ENCODE results near the gene OSBPL10.

The OSBPL10 gene

DNA sequence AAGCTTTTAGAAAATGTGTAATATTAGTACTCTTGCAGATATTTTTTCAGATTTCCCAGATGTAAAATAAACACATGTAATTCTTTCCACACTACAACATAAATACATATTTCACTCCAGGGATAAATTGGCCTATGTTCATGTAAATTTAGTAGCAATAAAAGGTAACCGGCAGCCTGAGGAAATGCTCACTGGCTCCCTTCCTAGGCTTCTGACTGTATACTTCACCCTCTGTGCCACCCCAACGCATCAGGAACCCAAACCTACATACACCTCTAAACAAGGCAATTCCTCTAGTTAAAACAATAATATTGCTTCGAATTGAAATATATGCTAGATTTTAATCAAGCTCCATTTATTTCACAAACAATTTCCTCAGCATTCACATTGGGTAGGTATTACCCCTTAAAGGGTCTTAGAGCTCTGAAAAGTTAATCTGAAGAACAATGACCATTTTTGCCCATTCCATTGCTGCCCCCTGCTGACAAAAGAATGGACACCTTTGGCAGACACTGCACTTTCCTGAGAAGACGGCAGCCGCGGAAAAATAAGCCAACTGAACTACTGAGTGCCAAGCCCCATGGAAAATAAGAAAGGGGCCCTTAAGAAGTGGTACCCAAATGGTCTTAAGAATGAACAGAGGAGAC lies 212.5 kb downstream of the OSBPL10 start:
- DNase-seq (ENCODE audit: extremely low read depth, low read depth) = no peak
- no peak overlapping the region for H3K4me3 ChIP-seq (replicated peaks; ENCODE audit: low read depth, low read length)
- TF ChIP-seq, protein P1, sequence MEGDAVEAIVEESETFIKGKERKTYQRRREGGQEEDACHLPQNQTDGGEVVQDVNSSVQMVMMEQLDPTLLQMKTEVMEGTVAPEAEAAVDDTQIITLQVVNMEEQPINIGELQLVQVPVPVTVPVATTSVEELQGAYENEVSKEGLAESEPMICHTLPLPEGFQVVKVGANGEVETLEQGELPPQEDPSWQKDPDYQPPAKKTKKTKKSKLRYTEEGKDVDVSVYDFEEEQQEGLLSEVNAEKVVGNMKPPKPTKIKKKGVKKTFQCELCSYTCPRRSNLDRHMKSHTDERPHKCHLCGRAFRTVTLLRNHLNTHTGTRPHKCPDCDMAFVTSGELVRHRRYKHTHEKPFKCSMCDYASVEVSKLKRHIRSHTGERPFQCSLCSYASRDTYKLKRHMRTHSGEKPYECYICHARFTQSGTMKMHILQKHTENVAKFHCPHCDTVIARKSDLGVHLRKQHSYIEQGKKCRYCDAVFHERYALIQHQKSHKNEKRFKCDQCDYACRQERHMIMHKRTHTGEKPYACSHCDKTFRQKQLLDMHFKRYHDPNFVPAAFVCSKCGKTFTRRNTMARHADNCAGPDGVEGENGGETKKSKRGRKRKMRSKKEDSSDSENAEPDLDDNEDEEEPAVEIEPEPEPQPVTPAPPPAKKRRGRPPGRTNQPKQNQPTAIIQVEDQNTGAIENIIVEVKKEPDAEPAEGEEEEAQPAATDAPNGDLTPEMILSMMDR (IDR thresholded peaks at IDR 0.05; ENCODE audit: low read depth, low read length, missing control alignments) = peak; percentile 40

DNA sequence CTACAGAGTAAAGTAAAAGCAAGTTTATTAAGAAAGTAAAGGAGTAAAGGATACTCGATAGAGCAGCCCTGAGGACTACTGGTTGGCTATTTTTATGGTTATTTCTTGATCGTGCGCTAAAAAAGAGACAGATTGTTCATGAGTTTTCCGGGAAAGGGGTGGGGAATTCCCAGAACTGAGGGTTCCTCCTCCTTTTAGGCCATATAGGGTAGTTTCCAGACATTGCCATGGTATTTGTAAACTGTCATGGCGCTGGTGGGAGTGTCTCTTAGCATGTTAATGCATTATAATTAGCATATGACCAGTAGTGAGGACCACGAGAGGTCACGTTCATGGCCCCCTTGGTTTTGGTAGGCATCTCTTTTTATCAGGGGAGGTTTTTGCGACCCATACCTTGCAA lies 213.1 kb downstream of the OSBPL10 start:
- DNase-seq (ENCODE audit: extremely low read depth, low read depth) = no peak
- H3K4me3 ChIP-seq (replicated peaks; ENCODE audit: low read depth, low read length) = no peak overlapping the region
- TF ChIP-seq, protein P1 (IDR thresholded peaks at IDR 0.05; ENCODE audit: low read depth, low read length, missing control alignments) = no peak

DNA sequence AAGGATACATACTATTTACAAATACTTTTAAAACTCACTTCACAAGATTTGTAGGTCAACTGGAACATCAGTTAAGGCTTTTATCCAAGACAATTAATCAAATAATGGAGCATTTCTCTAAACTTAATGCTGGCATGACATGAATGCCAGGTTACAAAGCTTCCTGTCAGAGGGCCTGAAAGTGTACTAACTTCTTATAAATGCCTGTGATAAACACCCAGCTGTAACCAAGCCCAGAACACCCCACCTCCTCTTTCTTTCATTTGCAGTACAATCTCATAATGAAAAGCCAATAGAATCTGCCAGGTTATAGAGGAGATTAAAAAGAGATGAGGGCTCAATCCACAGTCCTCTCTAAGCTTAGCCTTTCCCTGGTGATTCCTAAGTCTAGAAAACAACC lies 214.4 kb downstream of the OSBPL10 start:
- no peak for DNase-seq (ENCODE audit: extremely low read depth, low read depth)
- TF ChIP-seq, protein P1 (IDR thresholded peaks at IDR 0.05; ENCODE audit: low read depth, low read length, missing control alignments) = no peak
- no peak overlapping the region for H3K4me3 ChIP-seq (replicated peaks; ENCODE audit: low read depth, low read length)

DNA sequence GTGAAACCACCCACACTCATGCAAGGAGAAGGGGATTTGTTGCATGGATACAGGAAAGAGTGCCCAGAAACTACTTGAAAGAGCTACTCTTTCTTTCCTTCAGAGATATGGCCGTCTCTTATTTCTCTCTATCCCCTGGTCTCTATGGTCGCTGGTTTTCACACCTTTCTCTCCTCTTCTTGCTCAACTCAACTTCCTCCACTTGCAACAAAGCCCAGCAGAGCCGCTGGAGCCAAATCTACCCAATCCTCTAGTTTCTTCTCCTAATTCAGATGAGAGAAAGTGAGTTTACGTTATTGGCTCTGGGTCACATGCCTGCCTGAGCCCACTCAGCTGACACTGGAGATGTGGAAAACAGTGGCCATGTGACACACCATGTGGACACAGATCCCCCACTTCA lies 215.2 kb downstream of the OSBPL10 start:
- TF ChIP-seq, protein P1 (IDR thresholded peaks at IDR 0.05; ENCODE audit: low read depth, low read length, missing control alignments) = no peak

DNA sequence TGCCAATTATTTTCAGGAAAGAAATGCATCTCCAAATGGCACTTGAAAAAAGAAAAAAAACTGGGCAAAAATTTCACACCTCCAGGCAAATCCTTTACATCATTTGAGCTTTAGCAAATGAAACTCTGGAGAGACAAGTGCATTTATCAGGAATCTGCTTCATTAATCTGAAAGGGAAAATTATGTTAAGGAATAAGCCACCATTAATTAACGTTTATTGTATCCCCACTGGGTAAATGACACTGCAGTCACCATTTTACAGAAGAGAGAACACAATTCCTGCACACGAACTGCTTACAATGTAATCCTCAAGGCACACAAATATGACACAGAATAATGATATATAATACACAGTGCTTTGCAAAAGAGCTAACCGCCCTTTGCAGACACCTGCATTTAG lies 217.3 kb downstream of the OSBPL10 start:
- TF ChIP-seq, protein P1 (IDR thresholded peaks at IDR 0.05; ENCODE audit: low read depth, low read length, missing control alignments) = no peak
- DNase-seq (ENCODE audit: extremely low read depth, low read depth) = no peak
- no peak overlapping the region for H3K4me3 ChIP-seq (replicated peaks; ENCODE audit: low read depth, low read length)

More for the DNA sequence above, 215.2 kb downstream of the OSBPL10 start:
- no peak for DNase-seq (ENCODE audit: extremely low read depth, low read depth)
- no peak overlapping the region for H3K4me3 ChIP-seq (replicated peaks; ENCODE audit: low read depth, low read length)

DNA sequence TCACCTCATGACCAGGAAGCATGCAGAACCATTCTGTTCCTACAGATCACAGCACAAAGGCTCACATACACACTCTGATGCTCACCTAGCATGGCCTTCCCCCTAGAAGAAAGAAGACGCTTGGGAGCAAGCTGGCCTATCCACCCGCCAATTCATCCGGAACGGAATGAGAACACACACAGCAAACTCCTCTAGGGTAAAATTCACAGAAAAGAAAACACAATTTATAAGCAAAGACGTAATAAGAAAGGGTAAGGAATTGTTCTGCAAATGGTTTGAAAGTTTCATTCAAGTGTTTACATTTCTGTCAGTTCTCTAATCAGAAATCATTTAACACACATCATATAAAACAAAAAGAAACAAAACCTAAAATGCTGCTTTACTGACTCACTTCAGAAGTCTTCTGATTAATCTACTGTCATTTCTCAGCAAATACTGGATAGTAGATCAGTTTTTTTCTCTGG lies 218.1 kb downstream of the OSBPL10 start:
- DNase-seq (ENCODE audit: extremely low read depth, low read depth) = no peak
- no peak overlapping the region for H3K4me3 ChIP-seq (replicated peaks; ENCODE audit: low read depth, low read length)
- TF ChIP-seq, protein P1 (IDR thresholded peaks at IDR 0.05; ENCODE audit: low read depth, low read length, missing control alignments) = no peak

Measured in HFF-Myc (cell line).